ENCODE results near the gene EPHB2.
A peak's percentile ranks its signal among the peaks of the same experiment; 100 is the strongest.
"Not testable (repeated sequence)": the region's sequence is repeated elsewhere in the genome, so short reads cannot be mapped to it uniquely, and the experiment has no call there.

The EPHB2 gene

GRCh38 chr1:22691031-22691753 is 19.4 kb upstream of the EPHB2 start:
- peak; percentile 30 for DNase-seq

DNA sequence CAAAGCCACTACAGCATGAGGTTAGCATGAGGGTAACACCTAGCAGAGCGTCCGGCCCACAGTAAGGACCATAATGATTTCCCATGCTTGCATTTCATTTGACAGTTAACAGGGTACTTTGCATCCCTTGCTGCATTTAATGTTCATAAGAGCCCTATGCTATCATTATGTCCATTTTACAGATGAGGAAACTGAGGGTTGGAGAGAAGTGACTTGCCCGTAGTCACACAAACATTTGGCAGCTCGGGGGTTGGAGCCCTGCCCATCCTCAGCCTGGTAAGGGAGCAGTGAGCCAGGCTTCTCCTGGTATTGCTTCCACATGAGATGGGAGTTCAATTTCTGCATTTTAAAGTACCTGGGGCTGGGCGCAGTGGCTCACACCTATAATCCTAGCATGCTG is 16.5 kb upstream of the EPHB2 start:
- DNase-seq = no peak

DNA sequence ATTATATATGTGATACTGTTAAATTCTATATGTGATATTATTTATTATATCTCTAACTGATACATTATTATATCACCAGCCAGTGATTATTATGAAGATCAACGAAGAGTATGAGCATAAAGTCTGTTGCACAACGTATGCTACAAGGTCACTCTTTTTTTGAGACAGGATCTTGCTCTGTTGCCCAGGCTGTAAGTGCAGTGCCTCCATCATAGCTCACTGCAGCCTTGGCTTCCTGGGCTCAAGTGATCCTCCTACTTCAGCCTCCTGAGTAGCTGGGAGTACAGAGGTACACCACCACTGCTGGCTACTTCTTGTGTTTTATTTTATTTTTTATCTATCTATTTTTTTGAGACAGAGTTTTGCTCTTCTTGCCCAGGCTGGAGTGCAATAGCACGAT is 14.0 kb upstream of the EPHB2 start:
- no peak for DNase-seq

DNA sequence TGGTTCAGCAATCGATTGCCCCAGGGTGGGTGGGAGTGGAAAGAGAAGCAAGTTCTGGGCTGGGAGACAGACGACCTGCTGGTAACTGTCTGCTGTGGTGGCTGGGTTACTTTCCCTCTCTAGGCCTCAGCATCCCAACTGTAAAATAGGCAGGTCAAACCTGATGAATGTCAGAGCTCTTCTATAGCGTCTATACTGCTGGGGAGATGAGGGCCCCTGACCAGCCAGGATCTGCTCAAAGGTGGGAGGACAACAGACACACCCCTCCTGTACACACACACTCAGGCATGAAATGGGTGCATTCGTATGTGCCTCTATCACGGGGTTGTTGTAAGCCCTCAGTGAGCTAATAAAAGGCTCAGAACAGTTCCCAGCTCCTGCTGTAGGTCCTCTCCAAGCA is 12.7 kb upstream of the EPHB2 start:
- no peak for DNase-seq

- DNase-seq = no peak
These were observed 10.7 kb upstream of the EPHB2 start for GRCh38 chr1:22699681-22700520.

- peak; percentile 33 for DNase-seq
These were observed 8.1 kb upstream of the EPHB2 start for GRCh38 chr1:22702296-22703085.

DNA sequence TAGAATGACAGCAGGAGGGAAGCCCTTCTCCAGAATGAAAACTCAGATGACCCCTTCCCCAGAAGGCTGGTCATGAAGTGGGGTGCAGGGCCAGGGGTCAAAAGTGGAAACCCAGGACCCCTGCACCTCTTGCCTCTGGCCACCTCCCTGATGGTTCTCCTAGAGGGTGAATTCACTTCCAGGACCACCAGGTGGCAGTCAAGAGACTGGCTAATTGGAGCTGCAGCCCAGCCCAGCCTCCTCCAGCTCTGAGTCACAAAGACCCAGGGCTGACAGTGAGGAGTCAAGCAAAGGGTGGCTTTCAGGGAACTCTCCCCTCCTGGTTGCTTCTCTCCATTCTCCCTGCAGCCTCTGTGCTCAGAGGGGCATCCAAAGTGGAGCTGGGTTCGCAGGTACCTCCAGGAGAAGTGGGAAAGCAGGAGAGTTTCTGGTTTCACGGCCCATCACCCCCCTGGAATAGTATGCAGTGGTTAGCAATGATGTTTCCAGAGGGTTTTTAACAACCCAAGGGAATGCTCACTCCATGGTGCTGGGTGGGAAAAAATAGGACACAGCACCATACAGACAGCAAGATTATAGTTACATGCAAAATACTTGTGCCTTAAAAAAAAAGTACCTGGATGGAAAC is 6.1 kb upstream of the EPHB2 start:
- peak; percentile 87 for DNase-seq

- DNase-seq = no peak
These were observed 5.1 kb upstream of the EPHB2 start for GRCh38 chr1:22705586-22705985.

DNA sequence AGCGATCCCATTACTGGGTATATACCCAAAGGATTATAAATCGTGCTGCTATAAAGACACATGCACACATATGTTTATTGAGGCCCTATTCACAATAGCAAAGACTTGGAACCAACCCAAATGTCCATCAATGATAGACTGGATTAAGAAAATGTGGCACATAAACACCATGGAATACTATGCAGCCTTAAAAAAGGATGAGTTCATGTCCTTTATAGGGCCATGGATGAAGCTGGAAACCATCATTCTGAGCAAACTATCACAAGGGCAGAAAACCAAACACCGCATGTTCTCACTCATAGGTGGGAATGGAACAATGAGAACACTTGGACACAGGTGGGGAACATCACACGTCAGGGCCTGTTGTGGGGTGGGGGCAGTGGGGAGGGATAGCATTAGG is 4.5 kb upstream of the EPHB2 start:
- DNase-seq = not testable (repeated sequence)

DNA sequence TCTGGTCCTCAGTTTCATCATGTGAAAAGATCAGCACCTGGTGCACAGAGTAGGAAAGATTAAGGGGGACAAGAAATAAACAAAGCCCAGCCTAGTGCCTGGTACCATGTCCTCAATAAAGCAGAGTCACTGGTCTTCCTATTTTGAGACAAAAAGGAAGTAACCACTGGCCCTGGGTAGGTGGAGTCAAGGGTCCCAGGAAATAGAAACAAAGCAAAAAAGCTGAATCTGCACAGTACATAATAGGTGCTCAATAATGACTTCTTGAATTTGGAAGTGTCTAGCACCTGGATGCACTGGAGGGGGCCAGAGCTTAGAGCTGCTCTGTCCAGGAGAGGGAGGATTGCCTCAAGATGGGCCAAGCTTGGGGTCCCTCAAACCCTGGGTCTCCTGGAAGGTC is 1.9 kb upstream of the EPHB2 start:
- DNase-seq = peak; percentile 53

- no peak for DNase-seq
These were observed 1.4 kb upstream of the EPHB2 start for GRCh38 chr1:22709227-22709626.

- DNase-seq = peak; percentile 76
These were observed 543 bp upstream of the EPHB2 start for GRCh38 chr1:22709891-22710700.

DNA sequence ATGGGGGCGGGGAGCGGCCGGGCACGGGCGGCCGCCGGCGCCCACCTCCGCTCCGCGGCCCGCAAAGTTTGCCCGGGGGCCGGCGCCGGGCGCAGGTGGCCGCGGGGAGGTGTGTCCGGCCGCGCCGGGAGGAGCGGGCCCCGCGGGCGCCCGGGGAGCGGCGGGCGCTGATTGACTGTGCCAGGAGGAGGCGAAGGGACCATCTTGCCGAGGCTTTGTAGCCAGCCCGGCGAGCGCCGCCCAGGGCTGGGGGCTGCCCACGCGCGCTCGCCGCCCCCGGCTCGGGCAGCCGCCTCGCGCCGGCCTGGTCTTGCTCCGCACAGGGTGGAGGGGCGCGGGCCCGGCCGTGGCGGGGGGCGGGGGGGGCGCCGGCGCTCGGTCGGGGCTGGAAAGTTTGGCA is 432 bp downstream of the EPHB2 start:
- peak; percentile 30 for DNase-seq

- DNase-seq = peak; percentile 58
These were observed 1.2 kb downstream of the EPHB2 start for GRCh38 chr1:22711591-22712501.

GRCh38 chr1:22712502-22713271 is 2.0 kb downstream of the EPHB2 start:
- peak; percentile 72 for DNase-seq

- no peak for DNase-seq
These were observed 3.8 kb downstream of the EPHB2 start for GRCh38 chr1:22714455-22714854.

- peak; percentile 18 for DNase-seq
These were observed 6.6 kb downstream of the EPHB2 start for GRCh38 chr1:22717037-22717760.

DNA sequence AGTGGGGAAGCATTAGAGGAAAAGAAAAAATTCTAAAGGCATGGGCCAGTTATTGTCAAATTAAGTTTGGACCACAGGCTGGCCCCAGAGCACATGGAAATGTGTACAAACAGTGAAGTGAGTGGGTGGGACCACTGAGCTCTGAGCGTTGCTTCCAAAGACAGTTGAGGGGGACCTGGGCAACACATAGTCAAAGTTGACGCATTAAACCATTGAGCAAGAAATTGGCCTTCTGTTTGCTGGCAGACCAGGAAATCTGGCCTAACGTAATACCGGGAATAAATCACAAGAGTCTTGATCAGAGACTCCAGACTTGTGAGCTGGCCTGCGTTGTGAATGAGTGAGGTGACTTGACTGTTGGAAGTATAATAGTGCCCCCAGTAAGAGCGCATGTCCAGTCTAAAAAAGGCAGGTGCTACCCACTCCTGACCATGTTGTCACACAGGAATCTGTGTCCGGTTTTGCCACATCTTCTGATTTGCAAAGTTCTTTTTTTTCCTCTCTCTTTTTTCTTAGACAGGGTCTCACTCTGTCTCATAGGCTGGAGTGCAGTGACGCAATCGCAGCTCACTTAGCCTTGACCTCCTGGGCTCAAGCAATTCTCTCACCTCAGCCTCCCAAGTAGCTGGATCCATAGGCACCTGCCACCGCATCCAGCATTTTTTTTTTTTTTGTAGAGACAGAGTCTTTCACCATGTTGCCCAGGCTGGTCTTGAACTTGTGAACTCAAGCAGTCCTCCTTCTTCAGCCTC is 10.7 kb downstream of the EPHB2 start:
- DNase-seq = no peak

Data from RPMI8226 (cell line).